Neutrophil (primary cell): Measurements from ENCODE around the gene MYO3B.

ENCODE experiments used
- H3K27ac ChIP-seq: fragments of 200-600 bp; sonication (generic); 2 replicates; pipeline ENCODE4 v1.5.1; 2016; ENCODE audit warnings: mild to moderate bottlenecking, moderate library complexity
- H3K27me3 ChIP-seq: fragments of 200-600 bp; sonication (generic); 2 replicates; pipeline ENCODE4 v1.6.0; 2016; ENCODE audit warnings: mild to moderate bottlenecking
- H3K36me3 ChIP-seq: fragments of 200-600 bp; sonication (generic); 2 replicates; pipeline ENCODE4 v1.5.1; 2017
- H3K4me1 ChIP-seq, 2 experiments: fragments of 200-600 bp in 1 of 2; sonication (generic) in 1 of 2; 1 replicate in 1 of 2; 2 replicates in 1 of 2; pipeline versions ENCODE4 v1.5.1 to v1.6.1; 2013 to 2016; ENCODE audit warnings: low read depth in 1 of 2, low read length in 1 of 2, mild to moderate bottlenecking in 1 of 2, moderate library complexity in 1 of 2; ENCODE audit not compliant: control insufficient read depth in 1 of 2, insufficient read depth in 1 of 2
- H3K4me3 ChIP-seq, 2 experiments: fragments of 200-600 bp in 1 of 2; sonication (generic) in 1 of 2; 1 replicate in 1 of 2; 2 replicates in 1 of 2; pipeline ENCODE4 v1.5.1; 2013 to 2016; ENCODE audit warnings: low read depth in 1 of 2, low read length in 1 of 2, mild to moderate bottlenecking in 1 of 2, moderate library complexity in 1 of 2
- H3K9me3 ChIP-seq: fragments of 200-600 bp; sonication (generic); 2 replicates; pipeline ENCODE4 v1.5.1; 2016
- TF ChIP-seq, protein P1 (sequence below): fragments of 200-600 bp; sonication (generic); IDR thresholded peaks from 2 replicates; pipeline ENCODE4 v1.5.1; 2016; ENCODE audit warnings: antibody characterized with exemption

Gene MYO3B

GRCh38 chr2:170301626-170302025, 123.7 kb downstream of the MYO3B start:
- peaks cover 13% of the 10 kb centered on the region for H3K27me3 ChIP-seq
- no peaks in the 10 kb centered on the region for H3K9me3 ChIP-seq
- H3K36me3 ChIP-seq, result no peaks in the 10 kb centered on the region
- H3K4me3 ChIP-seq, result no peak overlapping the region
- no peak overlapping the region for H3K27ac ChIP-seq
- TF ChIP-seq, protein P1, sequence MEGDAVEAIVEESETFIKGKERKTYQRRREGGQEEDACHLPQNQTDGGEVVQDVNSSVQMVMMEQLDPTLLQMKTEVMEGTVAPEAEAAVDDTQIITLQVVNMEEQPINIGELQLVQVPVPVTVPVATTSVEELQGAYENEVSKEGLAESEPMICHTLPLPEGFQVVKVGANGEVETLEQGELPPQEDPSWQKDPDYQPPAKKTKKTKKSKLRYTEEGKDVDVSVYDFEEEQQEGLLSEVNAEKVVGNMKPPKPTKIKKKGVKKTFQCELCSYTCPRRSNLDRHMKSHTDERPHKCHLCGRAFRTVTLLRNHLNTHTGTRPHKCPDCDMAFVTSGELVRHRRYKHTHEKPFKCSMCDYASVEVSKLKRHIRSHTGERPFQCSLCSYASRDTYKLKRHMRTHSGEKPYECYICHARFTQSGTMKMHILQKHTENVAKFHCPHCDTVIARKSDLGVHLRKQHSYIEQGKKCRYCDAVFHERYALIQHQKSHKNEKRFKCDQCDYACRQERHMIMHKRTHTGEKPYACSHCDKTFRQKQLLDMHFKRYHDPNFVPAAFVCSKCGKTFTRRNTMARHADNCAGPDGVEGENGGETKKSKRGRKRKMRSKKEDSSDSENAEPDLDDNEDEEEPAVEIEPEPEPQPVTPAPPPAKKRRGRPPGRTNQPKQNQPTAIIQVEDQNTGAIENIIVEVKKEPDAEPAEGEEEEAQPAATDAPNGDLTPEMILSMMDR, result no peak
- H3K4me1 ChIP-seq, result no peaks in the 10 kb centered on the region

GRCh38 chr2:170305711-170306110, 127.8 kb downstream of the MYO3B start:
- Histone ChIP-seq H3K9me3 (no peaks in the 10 kb centered on the region), H3K27me3 (peaks cover 13% of the 10 kb centered on the region), H3K36me3 (no peaks in the 10 kb centered on the region), H3K4me1 (peaks cover 0 to 9% of the 10 kb centered on the region in 2 experiments), H3K4me3 (no peak overlapping the region), H3K27ac (no peak overlapping the region)
- TF ChIP-seq, protein P1, result no peak

- peaks cover 0 to 9% of the 10 kb centered on the region in 2 experiments for H3K4me1 ChIP-seq
- no peaks in the 10 kb centered on the region for H3K9me3 ChIP-seq
- H3K36me3 ChIP-seq, result no peaks in the 10 kb centered on the region
- H3K4me3 ChIP-seq, result no peak overlapping the region
- H3K27me3 ChIP-seq, result peaks cover 13% of the 10 kb centered on the region
- H3K27ac ChIP-seq, result no peak overlapping the region
- TF ChIP-seq, protein P1, result no peak
These were observed 128.4 kb downstream of the MYO3B start for GRCh38 chr2:170306293-170306873.

GRCh38 chr2:170307052-170307451, 129.1 kb downstream of the MYO3B start:
- TF ChIP-seq, protein P1, result no peak
- peaks cover 13% of the 10 kb centered on the region for H3K27me3 ChIP-seq
- H3K27ac ChIP-seq, result no peak overlapping the region
- peaks cover 0 to 9% of the 10 kb centered on the region in 2 experiments for H3K4me1 ChIP-seq
- H3K36me3 ChIP-seq, result no peaks in the 10 kb centered on the region
- H3K9me3 ChIP-seq, result no peaks in the 10 kb centered on the region
- no peak overlapping the region for H3K4me3 ChIP-seq

- Histone ChIP-seq H3K27ac (no peak overlapping the region), H3K9me3 (no peaks in the 10 kb centered on the region), H3K36me3 (no peaks in the 10 kb centered on the region), H3K27me3 (peaks cover 8% of the 10 kb centered on the region), H3K4me3 (no peak overlapping the region), H3K4me1 (peaks cover 0 to 9% of the 10 kb centered on the region in 2 experiments)
- TF ChIP-seq, protein P1, result no peak
These were observed 129.8 kb downstream of the MYO3B start for GRCh38 chr2:170307555-170308351.
